GM18907 (cell line): ENCODE measurements around the gene AGAP9.
"Not testable (repeated sequence)": the region's sequence is repeated elsewhere in the genome, so short reads cannot be mapped to it uniquely, and the experiment has no call there.

Experiments
- ATAC-seq: cut with Tn5 transposase; IDR thresholded peaks from one replicate; pipeline ENCODE4 v1.9.1; 2021; ENCODE audit warnings: mild to moderate bottlenecking, moderate library complexity; ENCODE audit not compliant: unreplicated experiment

The AGAP9 gene

GRCh38 chr10:47489630-47490029, 33.8 kb downstream of the AGAP9 start:
- ATAC-seq = not testable (repeated sequence)

GRCh38 chr10:47485943-47486342, 37.5 kb downstream of the AGAP9 start:
- ATAC-seq = not testable (repeated sequence)

- not testable (repeated sequence) for ATAC-seq
These were observed 38.7 kb downstream of the AGAP9 start for GRCh38 chr10:47484786-47485185.

- ATAC-seq = not testable (repeated sequence)
These were observed 39.5 kb downstream of the AGAP9 start, which contains the start of gene ANXA8 for GRCh38 chr10:47483923-47484322. Gene ANXA8 (minus strand): TSS chr10:47484115. CDS start chr10:47483933, 182 bp downstream.

GRCh38 chr10:47482367-47482766, 41.1 kb downstream of the AGAP9 start:
- ATAC-seq = not testable (repeated sequence)

- ATAC-seq = not testable (repeated sequence)
These were observed 41.7 kb downstream of the AGAP9 start for GRCh38 chr10:47481768-47482181.

GRCh38 chr10:47481182-47481766, 42.2 kb downstream of the AGAP9 start:
- ATAC-seq = not testable (repeated sequence)

- ATAC-seq = not testable (repeated sequence)
These were observed 43.3 kb downstream of the AGAP9 start for GRCh38 chr10:47480133-47480532.

- not testable (repeated sequence) for ATAC-seq
These were observed 45.3 kb downstream of the AGAP9 start for GRCh38 chr10:47478114-47478513.

- ATAC-seq = not testable (repeated sequence)
These were observed 46.4 kb downstream of the AGAP9 start for GRCh38 chr10:47477078-47477477.

- ATAC-seq = not testable (repeated sequence)
These were observed 48.3 kb downstream of the AGAP9 start for GRCh38 chr10:47475101-47475500.

- ATAC-seq = not testable (repeated sequence)
These were observed 49.9 kb downstream of the AGAP9 start for GRCh38 chr10:47473516-47473915.

- peak; percentile 68 for ATAC-seq
These were observed 50.8 kb downstream of the AGAP9 start for GRCh38 chr10:47472647-47473046.

GRCh38 chr10:47472072-47472471, 51.4 kb downstream of the AGAP9 start:
- ATAC-seq = not testable (repeated sequence)

- ATAC-seq = not testable (repeated sequence)
These were observed 54.5 kb downstream of the AGAP9 start for GRCh38 chr10:47468731-47469528.

- not testable (repeated sequence) for ATAC-seq
These were observed 55.5 kb downstream of the AGAP9 start for GRCh38 chr10:47467957-47468356.

- ATAC-seq = not testable (repeated sequence)
These were observed 56.0 kb downstream of the AGAP9 start for GRCh38 chr10:47467458-47467857.

GRCh38 chr10:47465216-47465917, 58.1 kb downstream of the AGAP9 start:
- ATAC-seq = not testable (repeated sequence)

GRCh38 chr10:47462577-47463358, 60.7 kb downstream of the AGAP9 start:
- not testable (repeated sequence) for ATAC-seq

- not testable (repeated sequence) for ATAC-seq
These were observed 62.2 kb downstream of the AGAP9 start for GRCh38 chr10:47461261-47461687.
